H1 (cell line): Measurements from ENCODE around the gene TMEM271. TPM values are rescaled to one million over a fixed set of nuclear protein-coding genes. Genes with fewer than 3 reads are reported as not detected.
"Not testable (repeated sequence)": the region's sequence is repeated elsewhere in the genome, so short reads cannot be mapped to it uniquely, and the experiment has no call there.

Source experiments
- CTCF ChIA-PET: fragments of 300-600 bp; sonication (Branson Sonifier 250); formaldehyde crosslinking; loops from one replicate; lab custom pipeline; 2021; ENCODE audit not compliant: partially characterized antibody; lab: Charles Lee
- POLR2A ChIA-PET: fragments of 300-600 bp; sonication (Branson Sonifier 250); formaldehyde crosslinking; loops from one replicate; lab custom pipeline; 2021; ENCODE audit warnings: inconsistent platforms; ENCODE audit not compliant: partially characterized antibody; lab: Charles Lee
- DNase-seq, 2 experiments: peaks; one replicate each; pipeline versions ENCODE4 v3.0.0 to v3.0.0-alpha.2; 2010 to 2022; ENCODE audit warnings: low spot score in 2 of 2, low read depth in 1 of 2, mixed read lengths in 1 of 2
- FAIRE-seq: peaks from 2 replicates; lab custom pipeline; 2011; peaks lifted over from hg19 to GRCh38; lab: Jason Lieb, UNC
- H2AFZ ChIP-seq: 2 replicates; pipeline ENCODE4 v1.8.1; 2012; ENCODE audit warnings: low read length, inconsistent platforms
- H2AK5ac ChIP-seq: 2 replicates; pipeline ENCODE4 v1.6.1; 2013; ENCODE audit warnings: low read depth, low read length
- H2BK120ac ChIP-seq: replicated peaks from 2 replicates; pipeline ENCODE3; 2013; ENCODE audit warnings: low read depth, low read length, inconsistent platforms
- H2BK12ac ChIP-seq: 2 replicates; pipeline ENCODE4 v1.6.1; 2013; ENCODE audit warnings: low read depth, low read length
- H2BK15ac ChIP-seq: 2 replicates; pipeline ENCODE4 v1.6.1; 2013; ENCODE audit warnings: low read length
- H2BK20ac ChIP-seq: 2 replicates; pipeline ENCODE4 v1.6.1; 2013; ENCODE audit warnings: low read length
- H2BK5ac ChIP-seq: 2 replicates; pipeline ENCODE4 v1.6.1; 2013; ENCODE audit warnings: low read depth, low read length
- H3K14ac ChIP-seq: 2 replicates; pipeline ENCODE4 v1.6.1; 2013; ENCODE audit warnings: inconsistent platforms; ENCODE audit not compliant: insufficient read length
- H3K18ac ChIP-seq: 2 replicates; pipeline ENCODE4 v1.6.1; 2013; ENCODE audit warnings: low read length; ENCODE audit errors: extremely low read depth
- H3K23ac ChIP-seq: 2 replicates; pipeline ENCODE4 v1.6.1; 2013; ENCODE audit warnings: inconsistent platforms; ENCODE audit not compliant: insufficient read length
- H3K23me2 ChIP-seq: 2 replicates; pipeline ENCODE4 v1.6.1; 2013; ENCODE audit warnings: low read depth, low read length
- H3K27ac ChIP-seq: 2 replicates; pipeline ENCODE4 v1.6.1; 2011; ENCODE audit warnings: low read depth, low read length, inconsistent platforms
- H3K27me3 ChIP-seq, 4 experiments: replicated peaks in 1 of 4; 1 replicate in 1 of 4; 2 replicates in 3 of 4; pipeline versions ENCODE4 v1.6.1 to v1.8.1; 2011 to 2013; ENCODE audit warnings: low read length in 3 of 4, mild to moderate bottlenecking in 3 of 4, inconsistent platforms in 2 of 4, mixed read lengths in 2 of 4, moderate library complexity in 1 of 4; ENCODE audit not compliant: control insufficient read depth in 3 of 4, insufficient read depth in 3 of 4; ENCODE audit errors: extremely low read depth in 1 of 4
- H3K36me3 ChIP-seq, 4 experiments: 2 replicates each; pipeline versions ENCODE4 v1.6.1 to v1.8.1; 2011 to 2013; ENCODE audit warnings: mild to moderate bottlenecking in 4 of 4, low read length in 3 of 4, moderate library complexity in 2 of 4, control low read depth in 1 of 4, inconsistent platforms in 1 of 4; ENCODE audit not compliant: insufficient read depth in 4 of 4, control insufficient read depth in 2 of 4
- H3K4ac ChIP-seq: replicated peaks from 2 replicates; pipeline ENCODE3; 2013; ENCODE audit warnings: low read length, low read depth, mixed read lengths, inconsistent platforms; ENCODE audit not compliant: insufficient read length
- H3K4me1 ChIP-seq, 4 experiments: replicated peaks in 1 of 4; 1 replicate in 1 of 4; 2 replicates in 3 of 4; pipeline versions ENCODE4 v1.6.1 to v1.8.1; 2011 to 2013; ENCODE audit warnings: low read length in 3 of 4, inconsistent platforms in 2 of 4, mixed read lengths in 1 of 4; ENCODE audit not compliant: insufficient read depth in 4 of 4, control insufficient read depth in 3 of 4
- H3K4me2 ChIP-seq, 2 experiments: 2 replicates each; pipeline versions ENCODE4 v1.6.1 to v1.8.1; 2011 to 2013; ENCODE audit warnings: low read depth in 2 of 2, low read length in 2 of 2, control low read depth in 1 of 2, inconsistent platforms in 1 of 2, mild to moderate bottlenecking in 1 of 2; ENCODE audit not compliant: insufficient read depth in 1 of 2
- H3K4me3 ChIP-seq, 4 experiments: fragments of 200-600, 300-600 bp in 1 of 4; sonication (generic), shearing (Covaris generic), sonication (Bioruptor Twin) in 1 of 4; 2 replicates each; pipeline versions ENCODE4 v1.5.1 to v1.8.1; 2011 to 2016; ENCODE audit warnings: low read length in 4 of 4, low read depth in 3 of 4, control low read depth in 2 of 4, inconsistent platforms in 2 of 4, mild to moderate bottlenecking in 2 of 4, mixed read lengths in 1 of 4, moderate library complexity in 1 of 4; ENCODE audit not compliant: insufficient read depth in 2 of 4; ENCODE audit errors: extremely low read depth in 1 of 4
- H3K56ac ChIP-seq: replicated peaks from 2 replicates; pipeline ENCODE3; 2013; ENCODE audit warnings: low read depth, mild to moderate bottlenecking, mixed read lengths, low read length, inconsistent platforms; ENCODE audit not compliant: insufficient read length
- H3K79me1 ChIP-seq: 2 replicates; pipeline ENCODE4 v1.6.1; 2013; ENCODE audit warnings: low read depth, low read length, control low read depth
- H3K79me2 ChIP-seq, 2 experiments: 2 replicates each; pipeline versions ENCODE4 v1.6.1 to v1.8.1; 2012 to 2013; ENCODE audit warnings: low read length in 2 of 2, mild to moderate bottlenecking in 2 of 2, inconsistent platforms in 1 of 2; ENCODE audit not compliant: insufficient read depth in 2 of 2, control insufficient read depth in 1 of 2
- H3K9ac ChIP-seq, 4 experiments: replicated peaks in 1 of 4; 1 replicate in 1 of 4; 2 replicates in 3 of 4; pipeline versions ENCODE4 v1.6.1 to v1.8.1; 2011 to 2013; ENCODE audit warnings: low read depth in 3 of 4, low read length in 3 of 4, control low read depth in 2 of 4, mild to moderate bottlenecking in 2 of 4, moderate library complexity in 2 of 4, inconsistent platforms in 1 of 4; ENCODE audit errors: extremely low read depth in 1 of 4
- H3K9me3 ChIP-seq, 2 experiments: 2 replicates each; pipeline versions ENCODE4 v1.6.1 to v1.8.1; 2012 to 2013; ENCODE audit warnings: mild to moderate bottlenecking in 2 of 2, moderate library complexity in 2 of 2, control low read depth in 1 of 2, inconsistent platforms in 1 of 2, low read depth in 1 of 2, low read length in 1 of 2, mixed read lengths in 1 of 2; ENCODE audit not compliant: insufficient read depth in 2 of 2
- H4K20me1 ChIP-seq, 2 experiments: replicated peaks in 1 of 2; 2 replicates each; pipeline versions ENCODE3 to v1.8.1; 2011 to 2013; ENCODE audit warnings: inconsistent platforms in 2 of 2, low read length in 2 of 2, mild to moderate bottlenecking in 1 of 2; ENCODE audit not compliant: insufficient read depth in 2 of 2, control insufficient read depth in 1 of 2
- H4K5ac ChIP-seq: 2 replicates; pipeline ENCODE4 v1.6.1; 2013; ENCODE audit warnings: low read length, low read depth, mixed read lengths, inconsistent platforms; ENCODE audit not compliant: insufficient read length
- H4K8ac ChIP-seq: 2 replicates; pipeline ENCODE4 v1.8.0; 2013; ENCODE audit warnings: mild to moderate bottlenecking, moderate library complexity, low read length, inconsistent platforms; ENCODE audit not compliant: insufficient read depth; ENCODE audit errors: extremely low read depth
- H4K91ac ChIP-seq: replicated peaks from 2 replicates; pipeline ENCODE3; 2013; ENCODE audit warnings: low read length, mixed read lengths, inconsistent platforms; ENCODE audit not compliant: insufficient read length
- CREB1 ChIP-seq: IDR thresholded peaks from 2 replicates; pipeline ENCODE4 v1.6.1; 2012; ENCODE audit warnings: inconsistent platforms
- MAFK ChIP-seq: IDR thresholded peaks from 2 replicates; pipeline ENCODE4 v1.6.1; 2012; ENCODE audit warnings: low read depth, mild to moderate bottlenecking, improper control_type of control experiment, low read length
- SIN3A ChIP-seq, 2 experiments: IDR thresholded peaks in 1 of 2; conservative IDR thresholded peaks in 1 of 2; 2 replicates each; pipeline ENCODE4 v1.6.1; 2011 to 2012; ENCODE audit warnings: low read length in 2 of 2, improper control_type of control experiment in 1 of 2, low read depth in 1 of 2, mild to moderate bottlenecking in 1 of 2
- TAF7 ChIP-seq: optimal IDR thresholded peaks from 2 replicates; pipeline ENCODE3; 2011; ENCODE audit warnings: low read depth, mild to moderate bottlenecking, inconsistent platforms, low read length, moderate library complexity, borderline replicate concordance
- WGBS, 2 experiments: shearing (Covaris generic) in 1 of 2; methylation state at CpG; one replicate each; pipeline versions ENCODE4 v1.1.6 to v1.1.7; 2013 to 2015; ENCODE audit warnings: low lambda C conversion rate in 2 of 2, mixed read lengths in 2 of 2, inconsistent platforms in 1 of 2, low coverage in 1 of 2, missing lambda C conversion rate in 1 of 2; ENCODE audit not compliant: insufficient replicate concordance in 2 of 2, insufficient coverage in 1 of 2, insufficient read length in 1 of 2; ENCODE audit errors: extremely low coverage in 1 of 2, missing lambda C conversion rate in 1 of 2; 5-methylcytosine and 5-hydroxymethylcytosine counted together
- polyA plus RNA-seq, 7 experiments: library from polyadenylated mRNA; depleted of rRNA in 3 of 7; stranded (reverse) in 5 of 7; unstranded in 2 of 7; fragments of >200 nt in 5 of 7; fragments of 200-250 nt in 2 of 7; gene quantifications; 1 replicate in 5 of 7; 2 replicates in 1 of 7; 4 replicates in 1 of 7; pipeline versions ENCODE4 v1.2.1 to v1.2.3, GENCODE V29; 2011 to 2013; ENCODE audit warnings: missing spikeins in 2 of 7, mixed read lengths in 2 of 7
- total RNA-seq: library from RNA; stranded (reverse); fragmentation: NEBNext Ultra II Directional; extraction: Animal tissue kit (Norgen Biotek cat#: 25700); gene quantifications from 2 replicates; pipeline ENCODE4 v1.2.1, GENCODE V29; 2021

The TMEM271 gene
- total and polyA plus RNA-seq, 2 of the 8 experiments (the other 6 are each of a cell fraction or from before 2014, with no cell fraction given), result 0.08 to 0.35 TPM

- TF ChIP-seq TAF7, result no peak
- TF ChIP-seq CREB1, result no peak
- TF ChIP-seq SIN3A (conservative IDR thresholded peaks at IDR 0.05 in 1 of 2, IDR thresholded peaks at IDR 0.05 in 1 of 2; ENCODE audit: low read depth in 1 of 2, low read length in 2 of 2), result no peak
- TF ChIP-seq MAFK, result no peak
- TF ChIP-seq, all 59 proteins: peak for 0
These were observed 20.4 kb downstream of the TMEM271 start (continued) for GRCh38 chr4:555566-556275.

- H3K27ac ChIP-seq, H3K56ac ChIP-seq, DNase-seq, H3K23me2 ChIP-seq, H4K20me1 ChIP-seq, H3K27me3 ChIP-seq, H2BK120ac ChIP-seq, H3K14ac ChIP-seq, H2BK12ac ChIP-seq, FAIRE-seq, H2BK20ac ChIP-seq, H3K18ac ChIP-seq, H3K79me2 ChIP-seq, H3K4me2 ChIP-seq, H2AK5ac ChIP-seq, H3K36me3 ChIP-seq, H2BK15ac ChIP-seq, H3K4me1 ChIP-seq, H2BK5ac ChIP-seq, H4K5ac ChIP-seq, H4K8ac ChIP-seq, H3K23ac ChIP-seq, H3K9ac ChIP-seq, CTCF ChIA-PET, H4K91ac ChIP-seq, H2AFZ ChIP-seq, POLR2A ChIA-PET, H3K79me1 ChIP-seq, H3K4ac ChIP-seq, H3K4me3 ChIP-seq: not testable (repeated sequence)
- H3K9me3 ChIP-seq, result peaks cover 24 to 41% of the 10 kb centered on the region in 2 experiments
- WGBS, 2 experiments, result 78% methylated on average over 3 of the region's 3 CpGs; no CpG with 5 or more reads in 1 of the 2 experiments
These were observed 21.2 kb downstream of the TMEM271 start for GRCh38 chr4:554793-555320.
